HepG2 (cell line): ENCODE data around the gene NUP155. TPM values are rescaled to one million over a fixed set of nuclear protein-coding genes. Genes with fewer than 3 reads are reported as not detected.

ENCODE experiments used
- EED ChIP-seq: sonication (generic); formaldehyde crosslinking; IDR thresholded peaks from 2 replicates; pipeline ENCODE4 v1.5.0; 2020; ENCODE audit warnings: mild to moderate bottlenecking, missing genetic modification reagents
- FOXC1 ChIP-seq: sonication (generic); formaldehyde crosslinking; IDR thresholded peaks from 2 replicates; pipeline ENCODE4 v1.8.0; 2022; ENCODE audit warnings: mild to moderate bottlenecking, missing genetic modification reagents, borderline replicate concordance
- GATA4 ChIP-seq: sonication (generic); IDR thresholded peaks from 2 replicates; pipeline ENCODE4 v1.6.1; 2016; ENCODE audit warnings: antibody characterized with exemption, low read depth, borderline replicate concordance
- ISX ChIP-seq: sonication (generic); formaldehyde crosslinking; conservative IDR thresholded peaks from 2 replicates; pipeline ENCODE4 v1.5.0; 2020; ENCODE audit warnings: missing genetic modification reagents
- KMT2A ChIP-seq: sonication (generic); formaldehyde crosslinking; IDR thresholded peaks from 2 replicates; pipeline ENCODE4 v1.4.0; 2020; ENCODE audit warnings: missing genetic modification reagents
- LBX2 ChIP-seq: sonication (generic); formaldehyde crosslinking; IDR thresholded peaks from 2 replicates; pipeline ENCODE4 v1.5.0; 2020; ENCODE audit warnings: missing genetic modification reagents, mild to moderate bottlenecking, borderline replicate concordance
- MAFG ChIP-seq: sonication (generic); formaldehyde crosslinking; IDR thresholded peaks from 2 replicates; pipeline ENCODE4 v1.5.1; 2020; ENCODE audit warnings: mild to moderate bottlenecking, missing genetic modification reagents
- MBD4 ChIP-seq: IDR thresholded peaks from 2 replicates; pipeline ENCODE4 v1.6.1; 2012; ENCODE audit warnings: low read length, inconsistent platforms, borderline replicate concordance
- NFRKB ChIP-seq: fragments of 450-650 bp; IDR thresholded peaks from 2 replicates; pipeline ENCODE4 v1.6.1; 2017
- ZBTB21 ChIP-seq: sonication (generic); formaldehyde crosslinking; IDR thresholded peaks from 2 replicates; pipeline ENCODE4 v1.4.0; 2020; ENCODE audit warnings: missing genetic modification reagents
- ZBTB3 ChIP-seq: sonication (generic); formaldehyde crosslinking; IDR thresholded peaks from 2 replicates; pipeline ENCODE4 v1.4.0; 2020; ENCODE audit warnings: low read depth, mild to moderate bottlenecking, moderate library complexity, missing genetic modification reagents, borderline replicate concordance
- ZFP1 ChIP-seq: IDR thresholded peaks from 2 replicates; pipeline ENCODE4 v1.6.1; 2016
- ZKSCAN5 ChIP-seq: sonication (generic); formaldehyde crosslinking; IDR thresholded peaks from 2 replicates; pipeline ENCODE4 v1.5.1; 2020; ENCODE audit warnings: mild to moderate bottlenecking, missing genetic modification reagents
- ZNF337 ChIP-seq: sonication (generic); formaldehyde crosslinking; IDR thresholded peaks from 2 replicates; pipeline ENCODE4 v1.5.1; 2020; ENCODE audit warnings: missing genetic modification reagents, low read depth, mild to moderate bottlenecking, borderline replicate concordance
- ZNF354B ChIP-seq: sonication (generic); formaldehyde crosslinking; IDR thresholded peaks from 2 replicates; pipeline ENCODE4 v1.8.0; 2022; ENCODE audit warnings: mild to moderate bottlenecking, missing genetic modification reagents
- ZNF557 ChIP-seq: sonication (generic); formaldehyde crosslinking; IDR thresholded peaks from 2 replicates; pipeline ENCODE4 v1.4.0; 2020; ENCODE audit warnings: missing genetic modification reagents
- ZXDC ChIP-seq: sonication (generic); formaldehyde crosslinking; IDR thresholded peaks from 2 replicates; pipeline ENCODE4 v1.5.0; 2020; ENCODE audit warnings: mild to moderate bottlenecking, missing genetic modification reagents
- polyA plus RNA-seq, 8 experiments: library from polyadenylated mRNA; depleted of rRNA in 3 of 8; stranded (reverse) in 7 of 8; unstranded in 1 of 8; fragments of >200 nt; fragmentation: Illumina TruSeq in 4 of 8; extraction: Trizol in 4 of 8; gene quantifications; 2 replicates each; pipeline versions ENCODE4 v1.2.1 to v1.2.3, GENCODE V29; 2011 to 2016; ENCODE audit warnings: low read depth in 4 of 8, missing spikeins in 1 of 8, mixed read lengths in 1 of 8; ENCODE audit not compliant: insufficient read depth in 1 of 8
- total RNA-seq, 5 experiments: library from RNA; depleted of rRNA; stranded (reverse); fragments of >200 nt; fragmentation: Illumina TruSeq; extraction: Trizol; gene quantifications; 2 replicates each; pipeline ENCODE4 v1.2.3, GENCODE V29; 2016; ENCODE audit warnings: low read depth in 1 of 5
- TF ChIP-seq, protein P1 (sequence below): sonication (generic); formaldehyde crosslinking; IDR thresholded peaks from 2 replicates; pipeline ENCODE4 v1.9.0; 2022; ENCODE audit warnings: low read depth, missing genetic modification reagents
- TF ChIP-seq, protein P2 (sequence below): sonication (generic); formaldehyde crosslinking; IDR thresholded peaks from 2 replicates; pipeline ENCODE4 v1.4.0; 2020; ENCODE audit warnings: mild to moderate bottlenecking, low read depth, missing genetic modification reagents
- TF ChIP-seq, protein P3 (sequence below): sonication (generic); formaldehyde crosslinking; IDR thresholded peaks from 2 replicates; pipeline ENCODE4 v1.4.0; 2020; ENCODE audit warnings: missing genetic modification reagents
- TF ChIP-seq, protein P4 (sequence below): sonication (generic); formaldehyde crosslinking; IDR thresholded peaks from 2 replicates; pipeline ENCODE4 v1.8.0; 2022; ENCODE audit warnings: mild to moderate bottlenecking, missing genetic modification reagents, borderline replicate concordance

Gene NUP155
- total and polyA plus RNA-seq, 2 of the 13 experiments (the other 11 are each of a cell fraction or from before 2014, with no cell fraction given), result 13.0 to 57.4 TPM

GRCh38 chr5:37370864-37371726 is at the start of gene NUP155 (continued):
- TF ChIP-seq, protein P1, sequence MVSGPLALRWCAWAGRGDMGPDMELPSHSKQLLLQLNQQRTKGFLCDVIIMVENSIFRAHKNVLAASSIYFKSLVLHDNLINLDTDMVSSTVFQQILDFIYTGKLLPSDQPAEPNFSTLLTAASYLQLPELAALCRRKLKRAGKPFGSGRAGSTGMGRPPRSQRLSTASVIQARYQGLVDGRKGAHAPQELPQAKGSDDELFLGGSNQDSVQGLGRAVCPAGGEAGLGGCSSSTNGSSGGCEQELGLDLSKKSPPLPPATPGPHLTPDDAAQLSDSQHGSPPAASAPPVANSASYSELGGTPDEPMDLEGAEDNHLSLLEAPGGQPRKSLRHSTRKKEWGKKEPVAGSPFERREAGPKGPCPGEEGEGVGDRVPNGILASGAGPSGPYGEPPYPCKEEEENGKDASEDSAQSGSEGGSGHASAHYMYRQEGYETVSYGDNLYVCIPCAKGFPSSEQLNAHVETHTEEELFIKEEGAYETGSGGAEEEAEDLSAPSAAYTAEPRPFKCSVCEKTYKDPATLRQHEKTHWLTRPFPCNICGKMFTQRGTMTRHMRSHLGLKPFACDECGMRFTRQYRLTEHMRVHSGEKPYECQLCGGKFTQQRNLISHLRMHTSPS (CRISPR knock-in tag), result no peak
- TF ChIP-seq, protein P2, sequence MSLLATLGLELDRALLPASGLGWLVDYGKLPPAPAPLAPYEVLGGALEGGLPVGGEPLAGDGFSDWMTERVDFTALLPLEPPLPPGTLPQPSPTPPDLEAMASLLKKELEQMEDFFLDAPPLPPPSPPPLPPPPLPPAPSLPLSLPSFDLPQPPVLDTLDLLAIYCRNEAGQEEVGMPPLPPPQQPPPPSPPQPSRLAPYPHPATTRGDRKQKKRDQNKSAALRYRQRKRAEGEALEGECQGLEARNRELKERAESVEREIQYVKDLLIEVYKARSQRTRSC, result no peak
- TF ChIP-seq ZFP1 (no peak), ZXDC (CRISPR knock-in tag) (no peak), FOXC1 (CRISPR knock-in tag) (peak; percentile 25; the same call in 1 of the 2 replicates), ZBTB3 (CRISPR knock-in tag) (no peak), EED (no peak), MBD4 (no peak), ISX (CRISPR knock-in tag) (no peak), ZBTB21 (CRISPR knock-in tag) (peak; percentile 57; the same call in 1 of the 2 replicates), KMT2A (peak; percentile 96; the same call in 1 of the 2 replicates), MAFG (CRISPR knock-in tag) (no peak), ZKSCAN5 (CRISPR knock-in tag) (no peak), LBX2 (no peak), GATA4 (no peak; the same call in 1 of the 2 replicates), ZNF337 (no peak), NFRKB (no peak), ZNF354B (no peak; the same call in 1 of the 2 replicates), ZNF557 (no peak)
- TF ChIP-seq, protein P3, sequence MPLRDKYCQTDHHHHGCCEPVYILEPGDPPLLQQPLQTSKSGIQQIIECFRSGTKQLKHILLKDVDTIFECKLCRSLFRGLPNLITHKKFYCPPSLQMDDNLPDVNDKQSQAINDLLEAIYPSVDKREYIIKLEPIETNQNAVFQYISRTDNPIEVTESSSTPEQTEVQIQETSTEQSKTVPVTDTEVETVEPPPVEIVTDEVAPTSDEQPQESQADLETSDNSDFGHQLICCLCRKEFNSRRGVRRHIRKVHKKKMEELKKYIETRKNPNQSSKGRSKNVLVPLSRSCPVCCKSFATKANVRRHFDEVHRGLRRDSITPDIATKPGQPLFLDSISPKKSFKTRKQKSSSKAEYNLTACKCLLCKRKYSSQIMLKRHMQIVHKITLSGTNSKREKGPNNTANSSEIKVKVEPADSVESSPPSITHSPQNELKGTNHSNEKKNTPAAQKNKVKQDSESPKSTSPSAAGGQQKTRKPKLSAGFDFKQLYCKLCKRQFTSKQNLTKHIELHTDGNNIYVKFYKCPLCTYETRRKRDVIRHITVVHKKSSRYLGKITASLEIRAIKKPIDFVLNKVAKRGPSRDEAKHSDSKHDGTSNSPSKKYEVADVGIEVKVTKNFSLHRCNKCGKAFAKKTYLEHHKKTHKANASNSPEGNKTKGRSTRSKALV (CRISPR knock-in tag), result no peak
- TF ChIP-seq, protein P4, sequence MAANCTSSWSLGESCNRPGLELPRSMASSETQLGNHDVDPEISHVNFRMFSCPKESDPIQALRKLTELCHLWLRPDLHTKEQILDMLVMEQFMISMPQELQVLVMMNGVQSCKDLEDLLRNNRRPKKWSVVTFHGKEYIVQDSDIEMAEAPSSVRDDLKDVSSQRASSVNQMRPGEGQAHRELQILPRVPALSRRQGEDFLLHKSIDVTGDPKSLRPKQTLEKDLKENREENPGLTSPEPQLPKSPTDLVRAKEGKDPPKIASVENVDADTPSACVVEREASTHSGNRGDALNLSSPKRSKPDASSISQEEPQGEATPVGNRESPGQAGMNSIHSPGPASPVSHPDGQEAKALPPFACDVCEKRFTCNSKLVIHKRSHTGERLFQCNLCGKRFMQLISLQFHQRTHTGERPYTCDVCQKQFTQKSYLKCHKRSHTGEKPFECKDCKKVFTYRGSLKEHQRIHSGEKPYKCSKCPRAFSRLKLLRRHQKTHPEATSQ, result no peak
